ENCODE measurements around the gene FBH1.
A peak's percentile ranks its signal among the peaks of the same experiment; 100 is the strongest.

FBH1 gene

DNA sequence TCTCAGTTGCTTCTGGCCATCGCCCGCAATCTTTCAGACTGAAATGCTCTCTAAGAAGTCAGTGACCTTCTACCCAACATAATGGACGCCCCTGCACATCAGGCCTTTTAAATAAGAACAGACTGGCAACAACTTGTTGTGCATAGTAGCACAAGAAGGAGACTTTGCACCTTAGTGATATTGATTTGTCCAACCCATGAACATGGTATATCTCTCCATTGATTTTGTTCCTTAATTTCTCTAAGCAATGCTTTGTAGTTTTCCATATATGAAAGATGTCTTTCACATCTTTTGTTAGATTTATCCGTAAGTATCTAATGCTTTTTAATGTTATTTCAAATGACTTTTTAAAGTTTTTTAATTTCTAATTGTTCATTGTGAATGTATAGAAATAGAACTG lies 83.0 kb downstream of the FBH1 start:
- no peak overlapping the region for H3K4me3 ChIP-seq (ENCODE audit: low read depth, low read length)
- H3K36me3 ChIP-seq, result no peaks in the 10 kb centered on the region
- no peaks in the 10 kb centered on the region for H3K4me1 ChIP-seq
- TF ChIP-seq, protein P1, sequence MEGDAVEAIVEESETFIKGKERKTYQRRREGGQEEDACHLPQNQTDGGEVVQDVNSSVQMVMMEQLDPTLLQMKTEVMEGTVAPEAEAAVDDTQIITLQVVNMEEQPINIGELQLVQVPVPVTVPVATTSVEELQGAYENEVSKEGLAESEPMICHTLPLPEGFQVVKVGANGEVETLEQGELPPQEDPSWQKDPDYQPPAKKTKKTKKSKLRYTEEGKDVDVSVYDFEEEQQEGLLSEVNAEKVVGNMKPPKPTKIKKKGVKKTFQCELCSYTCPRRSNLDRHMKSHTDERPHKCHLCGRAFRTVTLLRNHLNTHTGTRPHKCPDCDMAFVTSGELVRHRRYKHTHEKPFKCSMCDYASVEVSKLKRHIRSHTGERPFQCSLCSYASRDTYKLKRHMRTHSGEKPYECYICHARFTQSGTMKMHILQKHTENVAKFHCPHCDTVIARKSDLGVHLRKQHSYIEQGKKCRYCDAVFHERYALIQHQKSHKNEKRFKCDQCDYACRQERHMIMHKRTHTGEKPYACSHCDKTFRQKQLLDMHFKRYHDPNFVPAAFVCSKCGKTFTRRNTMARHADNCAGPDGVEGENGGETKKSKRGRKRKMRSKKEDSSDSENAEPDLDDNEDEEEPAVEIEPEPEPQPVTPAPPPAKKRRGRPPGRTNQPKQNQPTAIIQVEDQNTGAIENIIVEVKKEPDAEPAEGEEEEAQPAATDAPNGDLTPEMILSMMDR (IDR thresholded peaks at IDR 0.05; ENCODE audit: low read depth, low read length), result no peak
- H3K9me3 ChIP-seq, result no peaks in the 10 kb centered on the region
- DNase-seq, result no peak
- H3K27me3 ChIP-seq, result peaks cover 28% of the 10 kb centered on the region

DNA sequence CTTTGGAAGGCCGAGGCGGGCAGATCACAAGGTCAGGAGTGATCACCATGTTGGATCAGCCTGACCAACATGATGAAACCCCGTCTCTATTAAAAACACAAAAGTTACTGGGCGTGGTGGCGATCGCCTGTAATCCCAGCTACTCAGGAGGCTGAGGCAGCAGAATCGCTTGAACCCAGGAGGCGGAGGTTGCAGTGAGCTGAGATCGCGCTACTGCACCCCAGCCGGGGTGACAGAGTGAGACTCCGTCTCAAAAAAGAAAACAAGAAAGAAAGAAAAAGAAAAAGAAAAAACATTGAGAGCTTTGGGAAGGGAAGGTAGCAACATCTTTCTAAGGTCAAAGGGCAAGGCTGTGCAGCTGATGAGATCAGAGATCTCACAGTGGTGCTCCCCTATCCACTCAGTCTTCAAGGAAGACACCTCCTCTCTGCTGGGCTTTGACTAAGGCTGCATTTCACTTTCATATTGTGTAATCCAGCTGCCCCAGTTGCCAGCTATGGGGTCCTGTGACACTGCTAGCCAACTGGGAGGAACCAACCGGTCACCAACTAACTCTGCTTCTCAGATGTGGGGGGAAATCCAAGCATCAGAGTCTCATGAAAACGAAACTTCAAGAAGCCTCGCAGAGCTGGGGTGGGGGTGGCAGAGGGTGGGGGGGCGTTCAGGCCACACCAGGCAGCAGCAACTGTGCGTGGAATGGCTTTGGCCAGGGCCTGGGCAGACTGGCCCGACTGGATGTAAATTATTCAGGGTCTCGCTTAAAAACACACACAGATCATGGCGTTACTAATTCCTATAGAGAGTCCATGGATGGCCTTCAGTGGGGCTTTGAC lies 85.8 kb downstream of the FBH1 start:
- Histone ChIP-seq H3K4me1 (no peaks in the 10 kb centered on the region), H3K36me3 (no peaks in the 10 kb centered on the region), H3K27me3 (peaks cover 50% of the 10 kb centered on the region), H3K4me3 (ENCODE audit: low read depth, low read length) (no peak overlapping the region), H3K9me3 (no peaks in the 10 kb centered on the region)
- DNase-seq, result no peak
- TF ChIP-seq, protein P1 (IDR thresholded peaks at IDR 0.05; ENCODE audit: low read depth, low read length), result no peak

DNA sequence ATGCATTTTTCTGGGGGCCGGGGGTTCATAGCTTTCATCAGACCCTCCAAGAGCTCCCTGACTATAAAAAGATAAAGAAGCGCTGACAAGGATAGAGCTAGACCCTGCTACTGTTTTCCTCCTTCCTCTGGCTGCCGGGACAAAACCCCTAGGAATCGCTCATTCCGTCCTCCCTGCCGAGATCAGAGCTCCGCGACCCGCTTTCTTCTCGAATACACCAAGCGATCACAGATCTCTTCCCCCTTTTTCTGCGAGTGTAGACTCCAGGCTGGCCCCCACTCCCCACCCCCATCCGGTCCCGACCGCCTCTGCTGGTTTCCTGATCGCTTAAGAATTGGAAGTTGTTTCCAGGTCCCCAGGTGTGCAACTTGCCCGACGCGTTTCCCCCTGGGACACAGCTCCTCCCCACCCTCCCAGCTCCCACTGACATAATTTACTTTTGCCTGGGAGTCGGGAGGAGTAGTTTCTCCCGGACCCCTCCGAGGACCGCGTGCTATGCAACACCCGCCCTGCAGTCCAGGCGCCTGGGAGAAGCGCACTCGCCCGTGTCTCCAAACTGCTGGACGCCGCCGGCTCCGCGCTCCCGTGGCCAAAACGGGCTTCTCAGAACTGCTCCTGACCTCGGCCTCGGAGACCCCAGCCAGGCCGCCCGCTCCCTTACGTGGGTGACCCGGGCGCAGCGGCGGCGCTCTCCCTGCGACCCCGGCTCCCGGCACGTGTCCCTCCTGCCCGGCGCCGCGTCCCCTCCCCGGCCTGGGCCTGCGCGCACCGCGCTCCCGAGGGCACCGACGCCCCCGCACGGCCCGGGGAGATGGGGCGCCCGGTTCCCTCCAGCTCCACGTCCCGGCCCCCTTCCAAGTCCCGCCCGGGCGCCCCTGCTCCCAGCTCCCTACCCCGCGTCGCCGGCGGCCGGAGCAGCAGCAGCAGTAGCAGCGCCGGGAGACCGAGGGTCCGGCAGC lies 86.7 kb downstream of the FBH1 start:
- peak overlapping the region; percentile 53 for H3K4me3 ChIP-seq (ENCODE audit: low read depth, low read length)
- H3K27me3 ChIP-seq, result peaks cover 57% of the 10 kb centered on the region
- no peaks in the 10 kb centered on the region for H3K9me3 ChIP-seq
- DNase-seq, result no peak
- TF ChIP-seq, protein P1 (IDR thresholded peaks at IDR 0.05; ENCODE audit: low read depth, low read length), result no peak
- H3K36me3 ChIP-seq, result no peaks in the 10 kb centered on the region
- H3K4me1 ChIP-seq, result no peaks in the 10 kb centered on the region

DNA sequence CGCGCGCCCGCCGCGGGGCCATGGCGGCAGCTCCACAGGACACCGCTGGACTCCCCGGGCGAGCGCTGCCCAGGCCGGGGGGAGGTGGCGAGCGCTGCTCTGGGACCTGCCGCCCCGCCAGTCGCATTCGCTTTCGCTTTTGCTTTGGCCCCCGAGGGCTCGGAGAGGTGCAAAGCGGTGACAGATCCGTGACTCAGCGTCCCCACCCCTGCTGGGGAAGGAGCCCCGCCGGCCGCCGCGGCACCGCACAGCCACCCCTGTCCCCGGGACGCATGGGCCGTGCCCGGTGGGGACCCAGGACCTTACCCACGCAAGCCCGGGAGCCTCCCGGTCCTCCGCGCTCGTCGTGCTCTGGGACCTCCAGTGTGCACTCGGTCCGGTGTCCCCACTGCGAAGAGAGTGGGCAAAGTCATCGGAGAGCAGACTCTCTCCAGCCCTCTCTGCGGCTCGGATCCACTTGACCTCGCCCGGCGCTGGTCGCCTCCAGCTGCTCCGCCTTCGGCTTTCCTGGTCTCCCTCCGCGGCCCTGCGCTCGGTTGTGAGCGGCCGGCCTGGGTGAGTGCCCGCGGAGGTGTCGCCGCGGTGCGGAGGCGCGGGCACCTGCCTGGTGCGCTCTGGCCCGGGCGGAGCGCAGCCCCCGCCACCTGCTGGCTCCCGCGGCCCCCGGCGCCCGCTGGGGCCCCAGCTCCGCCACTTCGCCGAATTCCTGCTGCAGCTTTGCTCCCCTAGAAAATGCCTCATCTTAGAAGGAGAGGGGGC lies 87.6 kb downstream of the FBH1 start, which contains the start of gene IL15RA:
Gene IL15RA, minus strand, starts transcription at position 73 of the 759 bp plus-strand sequence. Its CDS starts 51 bp downstream, at position 22.
- Histone ChIP-seq H3K9me3 (no peaks in the 10 kb centered on the region), H3K4me1 (no peaks in the 10 kb centered on the region), H3K4me3 (ENCODE audit: low read depth, low read length) (peak within 1 kb of the TSS; percentile 53), H3K36me3 (no peaks in the 10 kb centered on the region), H3K27me3 (peaks cover 54% of the 10 kb centered on the region)
- TF ChIP-seq, protein P1 (IDR thresholded peaks at IDR 0.05; ENCODE audit: low read depth, low read length), result no peak
- peak; percentile 27 for DNase-seq

DNA sequence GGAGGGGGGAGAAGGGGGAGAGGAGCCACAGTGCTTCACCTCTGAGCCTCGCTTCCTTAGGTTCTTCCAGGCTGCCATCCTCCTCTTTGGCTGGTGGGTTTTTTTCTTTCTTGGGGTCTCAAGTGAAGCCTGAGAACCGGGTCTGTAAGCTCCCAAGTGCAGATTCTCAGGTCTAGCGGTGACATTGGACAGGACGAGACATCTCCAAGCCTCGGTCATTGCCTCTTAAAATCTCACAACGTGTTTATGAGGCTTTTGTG lies 88.1 kb downstream of the FBH1 start:
- Histone ChIP-seq H3K36me3 (no peaks in the 10 kb centered on the region), H3K9me3 (no peaks in the 10 kb centered on the region), H3K27me3 (peaks cover 54% of the 10 kb centered on the region), H3K4me1 (no peaks in the 10 kb centered on the region), H3K4me3 (ENCODE audit: low read depth, low read length) (no peak overlapping the region)
- TF ChIP-seq, protein P1 (IDR thresholded peaks at IDR 0.05; ENCODE audit: low read depth, low read length), result no peak
- no peak for DNase-seq

Measured in BE2C (cell line).